ENCODE data around the gene SLC35G4.
"Not testable (repeated sequence)": the region's sequence is repeated elsewhere in the genome, so short reads cannot be mapped to it uniquely, and the experiment has no call there.

The SLC35G4 gene

GRCh38 chr18:11609488-11609887 lies at the start of gene SLC35G4:
TSS of gene SLC35G4 (plus strand) at chr18:11609596. CDS start at chr18:11609596, 0 bp downstream.
- not testable (repeated sequence) for DNase-seq

GRCh38 chr18:11561293-11561692 lies 48.1 kb upstream of the SLC35G4 start:
- intact Hi-C loops (cut with DNase I): no loop called here

More at GRCh38 chr18:11609488-11609887, at the start of gene SLC35G4:
- intact Hi-C loops (cut with DNase I): not testable (repeated sequence)

GRCh38 chr18:11565716-11566115 lies 43.7 kb upstream of the SLC35G4 start:
- no peak for DNase-seq
- intact Hi-C loops (cut with DNase I): no loop called here

More at GRCh38 chr18:11561293-11561692, 48.1 kb upstream of the SLC35G4 start:
- DNase-seq: no peak

GRCh38 chr18:11566236-11566965 lies 43.0 kb upstream of the SLC35G4 start:
- intact Hi-C loops (cut with DNase I): no loop called here
- no peak for DNase-seq

- intact Hi-C loops (cut with DNase I): no loop called here
- no peak for DNase-seq
These were observed 42.0 kb upstream of the SLC35G4 start for GRCh38 chr18:11567396-11567795.

GRCh38 chr18:11570073-11570588 lies 39.3 kb upstream of the SLC35G4 start:
- intact Hi-C loops (cut with DNase I): no loop called here

GRCh38 chr18:11570769-11571412 lies 38.5 kb upstream of the SLC35G4 start:
- intact Hi-C loops (cut with DNase I): no loop called here
- no peak for DNase-seq

More at GRCh38 chr18:11570073-11570588, 39.3 kb upstream of the SLC35G4 start:
- no peak for DNase-seq

- no peak for DNase-seq
- intact Hi-C loops (cut with DNase I): no loop called here
These were observed 37.2 kb upstream of the SLC35G4 start for GRCh38 chr18:11572201-11572600.

GRCh38 chr18:11574545-11574944 lies 34.9 kb upstream of the SLC35G4 start:
- intact Hi-C loops (cut with DNase I): no loop called here
- no peak for DNase-seq

- intact Hi-C loops (cut with DNase I): no loop called here
- DNase-seq: no peak
These were observed 31.9 kb upstream of the SLC35G4 start for GRCh38 chr18:11577271-11578112.

GRCh38 chr18:11578799-11579198 lies 30.6 kb upstream of the SLC35G4 start:
- no peak for DNase-seq
- intact Hi-C loops (cut with DNase I): no loop called here

GRCh38 chr18:11579916-11580315 lies 29.5 kb upstream of the SLC35G4 start:
- intact Hi-C loops (cut with DNase I): no loop called here

GRCh38 chr18:11581286-11581685 lies 28.1 kb upstream of the SLC35G4 start:
- intact Hi-C loops (cut with DNase I): no loop called here
- DNase-seq: no peak

More at GRCh38 chr18:11579916-11580315, 29.5 kb upstream of the SLC35G4 start:
- no peak for DNase-seq

- no peak for DNase-seq
These were observed 23.8 kb upstream of the SLC35G4 start for GRCh38 chr18:11585596-11585995.

GRCh38 chr18:11586896-11587295 lies 22.5 kb upstream of the SLC35G4 start:
- no peak for DNase-seq
- intact Hi-C loops (cut with DNase I): no loop called here

More at GRCh38 chr18:11585596-11585995, 23.8 kb upstream of the SLC35G4 start:
- intact Hi-C loops (cut with DNase I): no loop called here

GRCh38 chr18:11587432-11587831 lies 22.0 kb upstream of the SLC35G4 start:
- no peak for DNase-seq
- intact Hi-C loops (cut with DNase I): no loop called here

GRCh38 chr18:11587846-11588245 lies 21.6 kb upstream of the SLC35G4 start:
- no peak for DNase-seq
- intact Hi-C loops (cut with DNase I): no loop called here

- intact Hi-C loops (cut with DNase I): no loop called here
- no peak for DNase-seq
These were observed 17.4 kb upstream of the SLC35G4 start for GRCh38 chr18:11591957-11592356.

- no peak for DNase-seq
- intact Hi-C loops (cut with DNase I): no loop called here
These were observed 9.1 kb upstream of the SLC35G4 start for GRCh38 chr18:11600321-11600720.

- no peak for DNase-seq
- intact Hi-C loops (cut with DNase I): no loop called here
These were observed 1.5 kb upstream of the SLC35G4 start for GRCh38 chr18:11607906-11608305.

- intact Hi-C loops (cut with DNase I); DNase-seq: not testable (repeated sequence)
These were observed 778 bp upstream of the SLC35G4 start for GRCh38 chr18:11608618-11609017.

All from posterior cingulate gyrus (tissue), 11 donors.